HepG2 (cell line): Measurements from ENCODE around the gene CEBPA. TPM values are rescaled to one million over a fixed set of nuclear protein-coding genes. Genes with fewer than 3 reads are reported as not detected.
A peak's percentile ranks its signal among the peaks of the same experiment; 100 is the strongest.

ENCODE experiments used
- ARID5B ChIP-seq: IDR thresholded peaks from 2 replicates; pipeline ENCODE4 v1.4.0; 2020; ENCODE audit warnings: mild to moderate bottlenecking, missing genetic modification reagents
- ARNTL ChIP-seq: sonication (generic); formaldehyde crosslinking; IDR thresholded peaks from 2 replicates; pipeline ENCODE4 v1.4.0; 2020; ENCODE audit warnings: mild to moderate bottlenecking, missing genetic modification reagents
- BRD4 ChIP-seq: sonication (generic); formaldehyde crosslinking; IDR thresholded peaks from 2 replicates; pipeline ENCODE4 v1.4.0; 2020; ENCODE audit warnings: missing genetic modification reagents
- MTF2 ChIP-seq: sonication (generic); formaldehyde crosslinking; IDR thresholded peaks from 2 replicates; pipeline ENCODE4 v1.5.0; 2020; ENCODE audit warnings: missing genetic modification reagents, borderline replicate concordance
- NFYC ChIP-seq: IDR thresholded peaks from 2 replicates; pipeline ENCODE4 v1.6.1; 2016; ENCODE audit warnings: missing genetic modification reagents, missing compliant biosample characterization
- PHB2 ChIP-seq: fragments of 450-650 bp; IDR thresholded peaks from 2 replicates; pipeline ENCODE4 v1.6.1; 2018; ENCODE audit not compliant: partially characterized antibody
- PHF21A ChIP-seq: sonication (generic); formaldehyde crosslinking; IDR thresholded peaks from 2 replicates; pipeline ENCODE4 v1.5.0; 2020; ENCODE audit warnings: mild to moderate bottlenecking, missing genetic modification reagents
- RXRB ChIP-seq: IDR thresholded peaks from 2 replicates; pipeline ENCODE4 v1.6.1; 2016; ENCODE audit warnings: borderline replicate concordance, missing genetic modification reagents, missing compliant biosample characterization
- XBP1 ChIP-seq: sonication (generic); formaldehyde crosslinking; IDR thresholded peaks from 2 replicates; pipeline ENCODE4 v1.5.0; 2020; ENCODE audit warnings: missing genetic modification reagents
- ZFY ChIP-seq: sonication (generic); formaldehyde crosslinking; IDR thresholded peaks from 2 replicates; pipeline ENCODE4 v1.4.0; 2020; ENCODE audit warnings: missing genetic modification reagents
- ZNF121 ChIP-seq: sonication (generic); formaldehyde crosslinking; IDR thresholded peaks from 2 replicates; pipeline ENCODE4 v1.5.0; 2020; ENCODE audit warnings: mild to moderate bottlenecking, missing genetic modification reagents
- ZNF224 ChIP-seq: sonication (generic); formaldehyde crosslinking; IDR thresholded peaks from 2 replicates; pipeline ENCODE4 v1.5.0; 2020; ENCODE audit warnings: mild to moderate bottlenecking, missing genetic modification reagents
- ZNF704 ChIP-seq: sonication (generic); formaldehyde crosslinking; IDR thresholded peaks from 2 replicates; pipeline ENCODE4 v1.8.1; 2023; ENCODE audit warnings: mild to moderate bottlenecking, inconsistent platforms, moderate library complexity, missing genetic modification reagents, borderline replicate concordance
- ZXDC ChIP-seq: sonication (generic); formaldehyde crosslinking; IDR thresholded peaks from 2 replicates; pipeline ENCODE4 v1.5.0; 2020; ENCODE audit warnings: mild to moderate bottlenecking, missing genetic modification reagents
- polyA plus RNA-seq, 8 experiments: library from polyadenylated mRNA; depleted of rRNA in 3 of 8; stranded (reverse) in 7 of 8; unstranded in 1 of 8; fragments of >200 nt; fragmentation: Illumina TruSeq in 4 of 8; extraction: Trizol in 4 of 8; gene quantifications; 2 replicates each; pipeline versions ENCODE4 v1.2.1 to v1.2.3, GENCODE V29; 2011 to 2016; ENCODE audit warnings: low read depth in 4 of 8, missing spikeins in 1 of 8, mixed read lengths in 1 of 8; ENCODE audit not compliant: insufficient read depth in 1 of 8
- total RNA-seq, 5 experiments: library from RNA; depleted of rRNA; stranded (reverse); fragments of >200 nt; fragmentation: Illumina TruSeq; extraction: Trizol; gene quantifications; 2 replicates each; pipeline ENCODE4 v1.2.3, GENCODE V29; 2016; ENCODE audit warnings: low read depth in 1 of 5
- TF ChIP-seq, protein P1 (sequence below): sonication (generic); formaldehyde crosslinking; IDR thresholded peaks from 2 replicates; pipeline ENCODE4 v1.5.0; 2020; ENCODE audit warnings: mild to moderate bottlenecking, low read depth, missing genetic modification reagents, borderline replicate concordance
- TF ChIP-seq, protein P2 (sequence below): sonication (generic); formaldehyde crosslinking; IDR thresholded peaks from 2 replicates; pipeline ENCODE4 v1.9.0; 2021; ENCODE audit warnings: missing genetic modification reagents, borderline replicate concordance
- TF ChIP-seq, protein P3 (sequence below): sonication (generic); formaldehyde crosslinking; IDR thresholded peaks from 2 replicates; pipeline ENCODE4 v1.5.1; 2020; ENCODE audit warnings: missing genetic modification reagents, mild to moderate bottlenecking, borderline replicate concordance

Gene CEBPA
- total and polyA plus RNA-seq, 2 of the 13 experiments (the other 11 are each of a cell fraction or from before 2014, with no cell fraction given), result 24.8 to 103 TPM

GRCh38 chr19:33291623-33292534, 10.5 kb downstream of the CEBPA start (continued):
- TF ChIP-seq ZNF224 (CRISPR knock-in tag) (no peak), PHB2 (no peak), XBP1 (CRISPR knock-in tag) (no peak), ARID5B (CRISPR knock-in tag) (no peak), BRD4 (no peak), ZFY (no peak), ZNF121 (CRISPR knock-in tag) (peak; percentile 99), ARNTL (0 out of 2 replicates have a peak, but pooled peaks have one; percentile 5), ZNF704 (CRISPR knock-in tag) (no peak), PHF21A (CRISPR knock-in tag) (no peak), RXRB (CRISPR knock-in tag) (no peak), NFYC (CRISPR knock-in tag) (no peak), ZXDC (CRISPR knock-in tag) (no peak), MTF2 (CRISPR knock-in tag) (0 out of 2 replicates have a peak, but pooled peaks have one; percentile 26)
- TF ChIP-seq, protein P1, sequence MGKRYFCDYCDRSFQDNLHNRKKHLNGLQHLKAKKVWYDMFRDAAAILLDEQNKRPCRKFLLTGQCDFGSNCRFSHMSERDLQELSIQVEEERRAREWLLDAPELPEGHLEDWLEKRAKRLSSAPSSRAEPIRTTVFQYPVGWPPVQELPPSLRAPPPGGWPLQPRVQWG (CRISPR knock-in tag), result no peak
- TF ChIP-seq, protein P2, sequence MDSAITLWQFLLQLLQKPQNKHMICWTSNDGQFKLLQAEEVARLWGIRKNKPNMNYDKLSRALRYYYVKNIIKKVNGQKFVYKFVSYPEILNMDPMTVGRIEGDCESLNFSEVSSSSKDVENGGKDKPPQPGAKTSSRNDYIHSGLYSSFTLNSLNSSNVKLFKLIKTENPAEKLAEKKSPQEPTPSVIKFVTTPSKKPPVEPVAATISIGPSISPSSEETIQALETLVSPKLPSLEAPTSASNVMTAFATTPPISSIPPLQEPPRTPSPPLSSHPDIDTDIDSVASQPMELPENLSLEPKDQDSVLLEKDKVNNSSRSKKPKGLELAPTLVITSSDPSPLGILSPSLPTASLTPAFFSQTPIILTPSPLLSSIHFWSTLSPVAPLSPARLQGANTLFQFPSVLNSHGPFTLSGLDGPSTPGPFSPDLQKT (CRISPR knock-in tag), result no peak
- TF ChIP-seq, protein P3, sequence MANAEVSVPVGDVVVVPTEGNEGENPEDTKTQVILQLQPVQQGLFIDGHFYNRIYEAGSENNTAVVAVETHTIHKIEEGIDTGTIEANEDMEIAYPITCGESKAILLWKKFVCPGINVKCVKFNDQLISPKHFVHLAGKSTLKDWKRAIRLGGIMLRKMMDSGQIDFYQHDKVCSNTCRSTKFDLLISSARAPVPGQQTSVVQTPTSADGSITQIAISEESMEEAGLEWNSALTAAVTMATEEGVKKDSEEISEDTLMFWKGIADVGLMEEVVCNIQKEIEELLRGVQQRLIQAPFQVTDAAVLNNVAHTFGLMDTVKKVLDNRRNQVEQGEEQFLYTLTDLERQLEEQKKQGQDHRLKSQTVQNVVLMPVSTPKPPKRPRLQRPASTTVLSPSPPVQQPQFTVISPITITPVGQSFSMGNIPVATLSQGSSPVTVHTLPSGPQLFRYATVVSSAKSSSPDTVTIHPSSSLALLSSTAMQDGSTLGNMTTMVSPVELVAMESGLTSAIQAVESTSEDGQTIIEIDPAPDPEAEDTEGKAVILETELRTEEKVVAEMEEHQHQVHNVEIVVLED (CRISPR knock-in tag), result no peak
